ENCODE data around the gene L3MBTL4. TPM values are rescaled to one million over a fixed set of nuclear protein-coding genes. Genes with fewer than 3 reads are reported as not detected.
"Not testable (repeated sequence)": the region's sequence is repeated elsewhere in the genome, so short reads cannot be mapped to it uniquely, and the experiment has no call there.

L3MBTL4 gene
- total and polyA plus RNA-seq, 7 donors, result 0.04 to 1.3 (median 0.22) TPM

DNA sequence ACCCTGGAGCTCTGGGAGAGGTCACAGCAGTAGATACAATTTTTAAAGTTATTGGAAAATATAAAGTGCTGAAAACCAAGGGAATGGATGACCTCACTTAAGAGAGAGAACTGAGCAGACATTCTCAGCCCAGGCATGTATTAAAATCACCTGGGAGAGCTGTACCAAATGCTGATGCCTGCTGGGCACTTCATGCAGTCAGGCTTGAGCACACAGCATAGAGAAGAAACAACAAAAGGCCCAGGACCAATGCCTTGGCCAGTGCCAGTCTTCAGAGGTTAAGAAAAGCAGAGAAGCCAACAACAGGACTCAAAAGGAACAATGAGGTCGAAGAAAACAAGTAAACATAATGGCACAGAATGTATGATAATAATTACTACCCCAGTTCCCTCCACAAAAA, 211.8 kb downstream of the L3MBTL4 start:
- WGBS, 3 donors, result 63 to 88% (median 87%) methylated on average over 1 of the region's 1 CpG
- no peaks in the 10 kb centered on the region for H3K9me3 ChIP-seq

DNA sequence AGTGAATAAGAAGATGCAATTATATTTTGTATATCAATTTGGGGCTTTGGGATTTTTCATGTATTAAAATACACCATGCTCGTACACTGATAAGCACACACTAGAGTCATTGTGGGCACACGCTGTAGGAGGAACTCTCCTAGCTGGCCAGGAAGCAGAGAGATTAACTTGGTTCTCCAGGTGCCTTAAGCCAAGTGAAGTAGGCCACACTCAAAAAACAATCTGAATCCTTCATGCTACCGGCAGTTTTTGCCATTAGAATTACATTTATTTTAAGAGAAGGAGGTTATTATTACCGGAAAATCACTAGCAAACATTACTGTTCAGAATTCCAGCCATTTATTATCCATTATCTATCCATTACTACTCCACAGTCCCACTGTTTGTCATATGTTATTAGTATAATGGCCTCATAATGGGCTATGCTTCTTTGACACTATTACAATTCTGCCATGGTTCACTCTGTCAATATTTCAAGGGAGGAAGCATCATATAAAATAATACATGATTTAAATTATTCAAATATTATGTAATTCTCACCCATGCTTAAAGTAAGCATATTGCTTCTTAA, 214.4 kb downstream of the L3MBTL4 start:
- Histone ChIP-seq H3K4me3 (no peak overlapping the region), H3K36me3 (ENCODE audit: insufficient read depth in 1 of 2, low read depth in 1 of 2) (no peaks in the 10 kb centered on the region), H3K9me3 (no peaks in the 10 kb centered on the region), H3K27ac (no peak overlapping the region), H3K4me1 (no peaks in the 10 kb centered on the region), H3K27me3 (ENCODE audit: insufficient read depth in 3 of 3, low read length in 2 of 3) (no peaks in the 10 kb centered on the region)
- ATAC-seq (no peak), DNase-seq (no peak)
- TF ChIP-seq, protein P1, sequence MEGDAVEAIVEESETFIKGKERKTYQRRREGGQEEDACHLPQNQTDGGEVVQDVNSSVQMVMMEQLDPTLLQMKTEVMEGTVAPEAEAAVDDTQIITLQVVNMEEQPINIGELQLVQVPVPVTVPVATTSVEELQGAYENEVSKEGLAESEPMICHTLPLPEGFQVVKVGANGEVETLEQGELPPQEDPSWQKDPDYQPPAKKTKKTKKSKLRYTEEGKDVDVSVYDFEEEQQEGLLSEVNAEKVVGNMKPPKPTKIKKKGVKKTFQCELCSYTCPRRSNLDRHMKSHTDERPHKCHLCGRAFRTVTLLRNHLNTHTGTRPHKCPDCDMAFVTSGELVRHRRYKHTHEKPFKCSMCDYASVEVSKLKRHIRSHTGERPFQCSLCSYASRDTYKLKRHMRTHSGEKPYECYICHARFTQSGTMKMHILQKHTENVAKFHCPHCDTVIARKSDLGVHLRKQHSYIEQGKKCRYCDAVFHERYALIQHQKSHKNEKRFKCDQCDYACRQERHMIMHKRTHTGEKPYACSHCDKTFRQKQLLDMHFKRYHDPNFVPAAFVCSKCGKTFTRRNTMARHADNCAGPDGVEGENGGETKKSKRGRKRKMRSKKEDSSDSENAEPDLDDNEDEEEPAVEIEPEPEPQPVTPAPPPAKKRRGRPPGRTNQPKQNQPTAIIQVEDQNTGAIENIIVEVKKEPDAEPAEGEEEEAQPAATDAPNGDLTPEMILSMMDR (IDR thresholded peaks at IDR 0.05), result no peak
- whole genome bisulfite sequencing, 3 donors, result 86 to 93% (median 89%) methylated on average over 4 of the region's 4 CpGs
- intact Hi-C loops (cut with DNase I), result no loop called here

More for the DNA sequence above, 211.8 kb downstream of the L3MBTL4 start:
- no peak overlapping the region for H3K4me3 ChIP-seq
- no peak for DNase-seq
- H3K27me3 ChIP-seq (ENCODE audit: insufficient read depth in 3 of 3, low read length in 2 of 3), result no peaks in the 10 kb centered on the region
- no peaks in the 10 kb centered on the region for H3K4me1 ChIP-seq
- no peak for ATAC-seq
- intact Hi-C loops (cut with DNase I), result no loop called here
- no peaks in the 10 kb centered on the region for H3K36me3 ChIP-seq (ENCODE audit: insufficient read depth in 1 of 2, low read depth in 1 of 2)
- no peak overlapping the region for H3K27ac ChIP-seq
- TF ChIP-seq, protein P1 (IDR thresholded peaks at IDR 0.05), result no peak

DNA sequence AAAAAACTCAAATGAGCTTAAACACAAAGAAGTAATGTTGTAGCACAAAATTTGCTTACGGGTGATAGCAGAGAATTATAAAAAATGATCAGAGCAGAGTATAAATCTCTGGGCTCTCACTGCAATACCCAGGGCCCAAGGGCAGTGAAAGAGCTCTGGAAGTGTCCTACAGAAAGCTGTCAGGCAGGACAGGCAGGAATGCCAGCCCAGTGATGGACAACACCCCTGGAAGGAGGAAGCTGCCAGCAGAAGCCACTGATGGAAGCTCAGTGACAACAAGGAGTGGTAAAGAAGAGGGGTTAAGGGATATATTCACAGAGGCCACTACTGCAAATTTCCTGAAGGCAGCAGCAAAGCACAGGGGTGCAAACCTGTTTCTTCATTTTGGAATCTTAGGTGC, 214.9 kb downstream of the L3MBTL4 start:
- intact Hi-C loops (cut with DNase I), result no loop called here
- Histone ChIP-seq H3K9me3 (no peaks in the 10 kb centered on the region), H3K27ac (no peak overlapping the region), H3K4me1 (no peaks in the 10 kb centered on the region), H3K4me3 (no peak overlapping the region), H3K36me3 (ENCODE audit: insufficient read depth in 1 of 2, low read depth in 1 of 2) (no peaks in the 10 kb centered on the region), H3K27me3 (ENCODE audit: insufficient read depth in 3 of 3, low read length in 2 of 3) (no peaks in the 10 kb centered on the region)
- ATAC-seq, result no peak
- TF ChIP-seq, protein P1 (IDR thresholded peaks at IDR 0.05), result no peak
- no peak for DNase-seq
- 89 to 91% (median 90%) methylated on average over 1 of the region's 1 CpG for WGBS, 3 donors

DNA sequence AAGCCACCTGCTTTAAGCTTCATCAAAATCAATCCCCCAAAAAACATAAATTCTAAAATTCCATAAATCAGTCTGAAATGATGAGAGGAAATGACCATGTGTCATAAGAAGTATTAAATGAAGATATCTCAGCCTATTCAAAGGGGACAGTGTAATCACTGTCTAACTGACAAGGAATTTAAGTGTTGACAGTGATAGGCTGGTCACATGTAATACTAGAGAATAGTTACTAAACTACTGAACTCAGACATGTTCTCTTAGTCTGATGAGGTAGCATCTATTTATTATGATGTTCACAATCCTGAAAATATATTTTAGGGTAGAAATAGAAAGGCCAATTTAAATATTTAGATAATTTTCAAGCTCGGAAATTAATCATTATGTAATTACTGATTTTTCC, 216.1 kb downstream of the L3MBTL4 start:
- intact Hi-C loops (cut with DNase I), result no loop called here
- DNase-seq (no peak), ATAC-seq (no peak)
- TF ChIP-seq, protein P1 (IDR thresholded peaks at IDR 0.05), result no peak
- no peaks in the 10 kb centered on the region for H3K36me3 ChIP-seq (ENCODE audit: insufficient read depth in 1 of 2, low read depth in 1 of 2)
- 92 to 100% (median 94%) methylated on average over 1 of the region's 1 CpG for WGBS, 3 donors
- no peak overlapping the region for H3K27ac ChIP-seq
- H3K4me3 ChIP-seq, result no peak overlapping the region
- no peaks in the 10 kb centered on the region for H3K4me1 ChIP-seq
- no peaks in the 10 kb centered on the region for H3K9me3 ChIP-seq
- H3K27me3 ChIP-seq (ENCODE audit: insufficient read depth in 3 of 3, low read length in 2 of 3), result no peaks in the 10 kb centered on the region

DNA sequence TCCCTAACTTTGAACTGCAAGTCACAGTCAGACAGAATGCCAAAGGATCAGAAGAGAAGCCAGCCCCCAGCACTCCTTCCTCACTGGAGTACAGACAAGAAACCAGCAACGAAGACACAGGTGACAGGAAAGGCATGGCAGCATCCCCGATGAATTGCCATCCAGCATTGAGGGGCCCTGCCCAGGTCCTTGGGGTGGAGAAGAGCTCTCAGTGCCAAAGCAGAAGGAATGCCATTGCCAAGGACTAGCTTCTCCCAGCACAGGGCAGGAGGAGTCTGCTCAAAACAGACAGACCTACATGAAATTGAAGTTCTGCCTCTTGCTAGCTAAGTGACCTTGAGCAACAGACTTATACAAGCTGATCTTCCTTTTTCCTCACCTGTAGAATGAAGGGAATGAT, 220.1 kb downstream of the L3MBTL4 start:
- WGBS, 3 donors, result 65 to 86% (median 68%) methylated on average over 2 of the region's 2 CpGs
- no peak for DNase-seq
- Histone ChIP-seq H3K27ac (no peak overlapping the region), H3K36me3 (ENCODE audit: insufficient read depth in 1 of 2, low read depth in 1 of 2) (no peaks in the 10 kb centered on the region), H3K4me3 (no peak overlapping the region), H3K9me3 (peaks cover 3% of the 10 kb centered on the region), H3K4me1 (no peaks in the 10 kb centered on the region), H3K27me3 (ENCODE audit: insufficient read depth in 3 of 3, low read length in 2 of 3) (no peaks in the 10 kb centered on the region)
- TF ChIP-seq, protein P1 (IDR thresholded peaks at IDR 0.05), result no peak
- no peak for ATAC-seq
- intact Hi-C loops (cut with DNase I), result no loop called here

DNA sequence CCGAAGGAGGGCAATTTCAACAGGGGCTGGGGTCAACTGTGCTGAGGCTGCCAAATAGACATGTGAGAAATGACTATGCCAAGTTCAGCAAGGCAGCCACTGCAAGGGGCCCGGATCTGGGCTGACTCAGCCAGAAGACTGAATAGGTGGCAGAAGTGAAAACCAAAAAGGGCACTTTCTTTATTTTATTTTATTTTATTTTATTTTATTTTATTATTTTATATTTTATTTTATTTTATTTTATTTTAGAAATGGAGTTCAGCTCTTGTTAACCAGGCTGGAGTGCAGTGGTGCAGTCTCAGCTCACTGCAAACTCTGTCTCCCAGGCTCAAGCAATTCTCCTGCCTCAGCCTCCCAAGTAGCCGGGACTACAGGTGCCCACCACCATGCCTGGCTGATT, 228.9 kb downstream of the L3MBTL4 start:
- ATAC-seq; H3K4me3 ChIP-seq; H3K4me1 ChIP-seq; H3K27ac ChIP-seq; DNase-seq; H3K27me3 ChIP-seq (ENCODE audit: insufficient read depth in 3 of 3, low read length in 2 of 3); H3K36me3 ChIP-seq (ENCODE audit: insufficient read depth in 1 of 2, low read depth in 1 of 2); intact Hi-C loops (cut with DNase I): not testable (repeated sequence)
- H3K9me3 ChIP-seq, result peaks cover 11% of the 10 kb centered on the region
- 88 to 93% (median 89%) methylated on average over 3 of the region's 3 CpGs for WGBS, 3 donors
